Upper lobe of right lung (tissue), 1 donor: ENCODE data around the gene WWC1. TPM values are rescaled to one million over a fixed set of nuclear protein-coding genes. Genes with fewer than 3 reads are reported as not detected.

Experiments
- ATAC-seq: fragments of 200-7000 bp; cut with Tn5 transposase; one replicate; pipeline ENCODE4 v1.9.1; 2020; ENCODE audit warnings: mild to moderate bottlenecking, moderate library complexity
- DNase-seq: peaks from one replicate; pipeline ENCODE4 v3.0.0-alpha.2; 2020
- H3K27ac ChIP-seq: fragments of 200-600 bp; one replicate; pipeline ENCODE4 v1.8.0; 2022
- H3K27me3 ChIP-seq: fragments of 200-600 bp; one replicate; pipeline ENCODE4 v1.8.0; 2022; ENCODE audit warnings: mild to moderate bottlenecking
- H3K36me3 ChIP-seq: fragments of 200-600 bp; one replicate; pipeline ENCODE4 v1.8.0; 2022
- H3K4me1 ChIP-seq: fragments of 200-600 bp; one replicate; pipeline ENCODE4 v1.8.0; 2022
- H3K4me3 ChIP-seq: fragments of 200-600 bp; one replicate; pipeline ENCODE4 v1.8.0; 2022; ENCODE audit warnings: mild to moderate bottlenecking
- H3K9me3 ChIP-seq: fragments of 200-600 bp; one replicate; pipeline ENCODE4 v1.8.0; 2022
- intact Hi-C: fragments of 100-400 bp; cut with DNase I; formaldehyde crosslinking; loops from one replicate; pipeline ENCODE4 v1.11.0; 2022
- total RNA-seq: library from RNA; stranded (reverse); fragmentation: NEBNext Ultra II Directional; extraction: Animal tissue kit (Norgen Biotek cat#: 25700); gene quantifications from one replicate; pipeline ENCODE4 v1.2.1, GENCODE V29; 2021
- TF ChIP-seq, protein P1 (sequence below): fragments of 200-600 bp; IDR thresholded peaks from one replicate; pipeline ENCODE4 v1.8.0; 2022; ENCODE audit warnings: antibody characterized with exemption
- donor health status: DM: no; HTN: yes; CAD: no; lungs with severe emphysema.

The WWC1 gene
- total RNA-seq, 1 donor from 2014 or later: 94.2 TPM

DNA sequence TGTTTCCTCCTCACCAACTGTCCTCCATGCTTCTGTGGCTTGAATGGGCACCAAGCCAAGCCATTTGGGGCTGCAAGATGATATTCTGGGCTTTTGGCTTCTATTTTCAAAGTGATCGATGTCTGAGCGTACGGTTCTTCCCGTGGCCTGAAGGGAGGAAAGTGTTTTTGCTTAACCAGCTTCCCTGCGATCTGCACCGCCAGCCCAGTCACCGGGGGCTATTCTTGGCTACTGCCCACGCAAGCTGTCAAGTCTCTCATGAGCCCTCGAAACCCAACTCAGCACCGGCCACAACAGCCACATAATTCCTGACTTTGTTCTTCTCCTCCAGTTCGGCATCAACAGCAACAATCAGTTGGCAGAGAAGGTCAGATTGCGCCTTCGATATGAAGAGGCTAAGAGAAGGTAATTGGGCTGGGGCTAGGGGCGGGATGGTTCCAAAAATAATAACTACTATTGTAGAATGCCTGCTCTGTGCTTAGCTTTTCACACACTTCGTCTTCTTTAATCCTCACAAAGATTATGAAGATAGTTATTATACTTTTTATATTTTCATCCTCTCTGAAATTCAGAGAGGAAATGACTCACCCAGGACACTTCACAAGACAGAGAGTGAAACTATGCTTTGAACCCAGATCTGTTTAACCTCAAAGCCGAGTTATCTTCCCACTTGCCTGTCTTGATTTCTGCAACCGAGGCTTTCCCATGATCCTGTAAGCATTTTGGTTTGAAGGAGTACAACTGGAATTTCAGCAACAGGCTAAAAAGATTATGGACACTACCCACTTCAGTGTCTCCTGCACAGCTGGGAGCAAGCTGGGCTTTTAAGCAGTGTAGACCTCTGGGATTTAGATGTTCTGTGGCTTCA, 118.4 kb downstream of the WWC1 start:
- ATAC-seq: no peak
- Histone ChIP-seq H3K27ac (no peak overlapping the region), H3K36me3 (peaks cover 9% of the 10 kb centered on the region)

DNA sequence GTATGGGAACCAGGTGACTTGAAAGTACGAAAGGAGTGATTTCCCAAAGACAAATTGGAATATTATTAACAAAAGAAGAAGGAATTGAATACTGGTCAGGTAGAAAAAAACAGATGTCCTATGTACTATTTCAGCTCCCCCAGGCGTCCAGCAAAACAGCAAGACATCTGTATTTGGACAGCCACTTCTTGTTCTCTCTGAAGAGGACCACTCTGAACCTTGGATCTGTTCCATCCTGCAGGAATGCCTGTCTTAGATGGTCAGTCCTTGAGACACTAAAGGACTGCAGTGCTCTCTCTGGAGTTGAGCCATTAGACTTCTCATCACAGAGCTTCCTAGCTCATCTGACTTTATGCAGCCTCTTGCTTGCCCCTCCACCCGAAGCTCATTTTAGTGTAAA, 120.4 kb downstream of the WWC1 start:
- Histone ChIP-seq H3K9me3 (no peaks in the 10 kb centered on the region), H3K36me3 (peaks cover 9% of the 10 kb centered on the region), H3K4me3 (no peak overlapping the region), H3K27me3 (no peaks in the 10 kb centered on the region), H3K4me1 (no peaks in the 10 kb centered on the region), H3K27ac (no peak overlapping the region)
- ATAC-seq (peak; percentile 33), DNase-seq (no peak)
- TF ChIP-seq, protein P1, sequence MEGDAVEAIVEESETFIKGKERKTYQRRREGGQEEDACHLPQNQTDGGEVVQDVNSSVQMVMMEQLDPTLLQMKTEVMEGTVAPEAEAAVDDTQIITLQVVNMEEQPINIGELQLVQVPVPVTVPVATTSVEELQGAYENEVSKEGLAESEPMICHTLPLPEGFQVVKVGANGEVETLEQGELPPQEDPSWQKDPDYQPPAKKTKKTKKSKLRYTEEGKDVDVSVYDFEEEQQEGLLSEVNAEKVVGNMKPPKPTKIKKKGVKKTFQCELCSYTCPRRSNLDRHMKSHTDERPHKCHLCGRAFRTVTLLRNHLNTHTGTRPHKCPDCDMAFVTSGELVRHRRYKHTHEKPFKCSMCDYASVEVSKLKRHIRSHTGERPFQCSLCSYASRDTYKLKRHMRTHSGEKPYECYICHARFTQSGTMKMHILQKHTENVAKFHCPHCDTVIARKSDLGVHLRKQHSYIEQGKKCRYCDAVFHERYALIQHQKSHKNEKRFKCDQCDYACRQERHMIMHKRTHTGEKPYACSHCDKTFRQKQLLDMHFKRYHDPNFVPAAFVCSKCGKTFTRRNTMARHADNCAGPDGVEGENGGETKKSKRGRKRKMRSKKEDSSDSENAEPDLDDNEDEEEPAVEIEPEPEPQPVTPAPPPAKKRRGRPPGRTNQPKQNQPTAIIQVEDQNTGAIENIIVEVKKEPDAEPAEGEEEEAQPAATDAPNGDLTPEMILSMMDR: no peak
- intact Hi-C loops: no loop called here

More for the DNA sequence above, 118.4 kb downstream of the WWC1 start:
- Histone ChIP-seq H3K4me1 (no peaks in the 10 kb centered on the region), H3K9me3 (no peaks in the 10 kb centered on the region), H3K27me3 (no peaks in the 10 kb centered on the region), H3K4me3 (no peak overlapping the region)
- intact Hi-C loops: no loop called here
- no peak for DNase-seq
- TF ChIP-seq, protein P1: no peak

DNA sequence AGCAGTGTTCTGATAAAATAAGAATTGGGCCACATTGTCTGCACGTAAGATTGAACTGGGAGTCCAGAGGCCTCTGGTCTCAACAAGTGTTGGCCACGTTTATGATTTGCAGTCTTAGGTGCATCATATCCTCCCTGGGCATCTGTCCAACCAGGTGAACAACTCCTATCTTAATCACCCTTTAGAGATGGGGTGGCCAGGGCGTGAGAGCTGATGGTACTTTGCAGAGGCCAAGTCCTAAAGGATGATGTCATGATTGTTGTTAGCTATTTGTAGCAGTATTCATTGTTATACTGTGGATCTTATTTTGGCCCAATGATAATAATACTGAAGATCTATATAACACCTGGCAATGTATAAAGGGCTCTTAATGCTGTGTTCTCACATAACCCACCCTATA, 121.6 kb downstream of the WWC1 start:
- intact Hi-C loops: no loop called here
- H3K9me3 ChIP-seq: no peaks in the 10 kb centered on the region
- ATAC-seq (no peak), DNase-seq (no peak)
- no peaks in the 10 kb centered on the region for H3K27me3 ChIP-seq
- H3K27ac ChIP-seq: no peak overlapping the region
- peaks cover 9% of the 10 kb centered on the region for H3K36me3 ChIP-seq
- TF ChIP-seq, protein P1: no peak
- no peak overlapping the region for H3K4me3 ChIP-seq
- no peaks in the 10 kb centered on the region for H3K4me1 ChIP-seq

DNA sequence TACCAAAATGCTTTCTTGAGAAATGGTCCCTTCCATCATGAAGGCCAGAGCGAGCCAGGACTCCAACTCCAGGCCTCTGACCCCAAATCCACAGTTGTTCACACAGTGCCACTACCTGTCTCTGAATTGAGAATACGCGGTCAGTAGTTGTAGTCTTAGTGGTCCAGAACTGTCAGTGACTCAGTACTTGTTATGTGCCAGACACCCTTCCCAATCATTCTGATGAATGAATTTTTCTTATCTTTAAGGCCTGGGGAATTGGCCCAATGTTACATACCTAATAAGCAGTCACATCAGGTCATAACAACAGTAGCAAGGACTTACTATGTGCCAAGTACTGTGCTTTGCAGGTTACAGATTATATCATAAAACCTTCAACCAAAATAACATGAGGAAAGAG, 122.2 kb downstream of the WWC1 start:
- Histone ChIP-seq H3K4me3 (no peak overlapping the region), H3K9me3 (no peaks in the 10 kb centered on the region), H3K36me3 (peaks cover 9% of the 10 kb centered on the region), H3K4me1 (no peaks in the 10 kb centered on the region), H3K27ac (no peak overlapping the region), H3K27me3 (no peaks in the 10 kb centered on the region)
- ATAC-seq (no peak), DNase-seq (no peak)
- intact Hi-C loops: no loop called here
- TF ChIP-seq, protein P1: no peak

DNA sequence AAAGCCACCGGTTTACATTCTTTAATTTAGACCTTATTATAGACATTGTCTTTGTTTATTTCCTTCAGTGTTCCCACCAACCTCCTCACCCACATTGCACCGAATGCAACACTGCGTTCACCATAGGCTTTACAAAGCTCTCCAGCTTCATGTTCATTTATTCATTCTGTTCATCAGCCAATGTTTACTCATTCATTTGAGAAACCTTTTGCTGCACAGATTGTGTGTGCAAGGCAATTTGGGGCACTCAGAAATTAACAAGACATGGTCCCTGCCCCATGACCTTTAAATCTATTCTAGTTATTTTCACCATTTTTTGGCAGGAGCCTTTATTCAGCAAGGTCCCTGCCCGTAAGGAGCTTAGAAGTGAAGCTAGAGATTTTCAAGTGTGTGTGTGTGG, 124.0 kb downstream of the WWC1 start:
- peaks cover 3% of the 10 kb centered on the region for H3K36me3 ChIP-seq
- H3K27me3 ChIP-seq: no peaks in the 10 kb centered on the region
- intact Hi-C loops: no loop called here
- no peaks in the 10 kb centered on the region for H3K4me1 ChIP-seq
- no peak overlapping the region for H3K27ac ChIP-seq
- no peak for ATAC-seq
- no peak for DNase-seq
- H3K4me3 ChIP-seq: no peak overlapping the region
- H3K9me3 ChIP-seq: no peaks in the 10 kb centered on the region
- TF ChIP-seq, protein P1: no peak
